ENCODE data around the gene LINC01488.

The LINC01488 gene

DNA sequence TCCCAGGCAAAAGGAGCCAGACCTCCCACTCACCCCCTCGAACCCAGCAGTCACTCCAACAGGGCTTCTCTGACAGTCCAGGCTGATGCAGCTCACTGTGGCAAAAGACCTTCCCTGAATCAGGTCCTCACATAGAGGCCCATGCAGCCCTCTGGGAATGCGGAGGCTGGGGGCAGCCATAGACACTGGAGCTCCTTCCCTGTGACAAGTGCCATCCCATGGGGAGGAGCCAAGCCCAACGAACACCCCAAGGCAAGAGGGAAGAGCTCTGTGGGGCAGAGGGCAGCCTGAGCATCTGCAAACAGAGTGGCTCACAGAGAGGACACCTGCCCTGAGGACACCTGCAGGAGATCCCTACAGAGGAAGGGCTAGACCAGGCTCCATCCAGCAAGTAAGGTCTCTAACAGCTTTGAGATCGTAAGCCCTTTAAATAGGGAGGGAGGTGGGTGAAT, at the start of gene LINC01488:
Gene LINC01488, plus strand, starts transcription at position 271 of the 452 bp plus-strand sequence.
- DNase-seq = no peak

- no peak for DNase-seq
Measured at GRCh38 chr11:69431893-69432738, 49.3 kb upstream of the LINC01488 start.

GRCh38 chr11:69433741-69434140, 47.7 kb upstream of the LINC01488 start:
- DNase-seq = no peak

GRCh38 chr11:69434471-69434931, 47.0 kb upstream of the LINC01488 start:
- no peak for DNase-seq

DNA sequence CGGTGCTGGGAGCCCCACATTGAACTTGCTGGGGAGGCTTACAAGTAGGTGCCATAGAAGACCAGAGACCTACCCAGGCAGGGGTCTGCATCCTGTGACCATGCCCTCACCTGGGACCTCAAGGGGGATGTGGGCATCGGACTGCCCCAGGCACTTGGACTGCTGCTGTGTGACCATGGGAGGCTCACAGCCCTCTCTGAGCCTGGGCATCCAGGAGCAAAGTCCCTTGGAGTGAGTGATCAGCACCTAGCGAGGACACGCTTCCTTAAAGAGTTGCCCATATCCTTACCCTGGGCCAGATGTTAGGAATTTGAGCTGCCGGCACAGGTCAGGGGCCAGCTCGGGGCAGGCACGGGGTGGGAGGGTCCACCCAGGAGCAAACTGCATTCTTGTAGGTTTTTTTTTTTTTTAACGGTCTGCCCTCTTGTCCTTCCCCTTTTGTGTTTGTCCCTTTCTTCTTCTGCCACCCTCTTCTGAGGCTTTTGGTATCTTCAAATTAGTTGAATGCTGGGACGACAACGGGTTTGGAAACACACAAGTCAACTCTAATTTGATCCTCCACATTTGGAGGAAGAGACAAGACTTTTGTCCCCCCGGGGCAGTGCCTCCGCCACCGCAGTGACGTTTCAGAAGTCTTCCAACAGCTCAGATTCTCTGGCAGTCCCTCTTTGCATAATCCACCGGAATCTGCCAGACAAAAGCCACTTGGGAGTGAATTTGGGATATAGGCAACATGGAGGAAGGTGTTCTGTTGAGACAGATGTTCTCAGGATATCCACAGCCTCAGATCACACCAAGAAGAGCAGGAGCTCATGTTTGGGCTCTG, 46.1 kb upstream of the LINC01488 start:
- DNase-seq = no peak

DNA sequence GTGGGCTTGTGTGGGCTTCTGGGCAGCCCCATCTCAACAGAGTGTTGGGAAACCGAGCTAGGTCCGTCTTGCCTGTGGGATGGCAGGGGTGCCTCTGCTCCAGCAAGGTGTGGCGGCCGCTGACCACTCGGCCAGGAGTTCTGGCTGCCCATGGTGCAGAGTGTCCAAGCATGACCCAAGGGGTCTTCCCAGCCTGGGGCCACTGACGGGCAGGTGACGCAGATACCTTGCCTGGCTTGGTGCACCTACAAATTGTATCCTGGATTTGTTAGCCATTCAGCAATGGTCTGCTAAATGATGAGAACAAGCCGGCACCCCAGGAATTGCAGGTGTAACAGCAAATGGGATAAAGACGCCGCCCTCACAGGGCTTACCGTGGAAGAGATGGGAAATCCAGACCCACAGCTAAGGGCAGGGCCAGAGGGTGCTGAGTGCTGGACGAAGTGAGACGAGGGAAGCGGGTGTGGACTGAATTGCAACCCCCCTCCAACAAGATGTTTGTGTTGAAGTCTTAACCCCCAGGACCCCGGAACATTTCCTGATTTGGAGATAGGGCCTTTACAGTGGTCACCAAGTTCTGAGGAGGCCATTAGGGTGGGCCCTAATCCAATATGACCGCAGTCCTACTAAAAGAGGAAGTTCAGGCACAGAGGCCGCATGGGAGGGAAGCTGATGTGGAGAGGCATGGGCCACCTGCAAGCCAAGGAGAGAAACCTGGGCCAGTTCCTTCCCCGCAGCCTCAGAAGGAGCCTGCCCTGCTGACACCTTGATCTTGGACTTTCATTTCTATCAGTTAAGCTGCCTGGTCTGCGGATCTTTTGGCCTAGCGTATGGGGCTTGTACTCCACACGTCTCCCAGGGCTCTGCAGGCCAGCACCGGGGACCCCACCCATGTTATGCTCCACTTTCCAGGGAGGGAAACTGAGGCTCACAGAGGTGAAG, 45.2 kb upstream of the LINC01488 start:
- DNase-seq = no peak

- DNase-seq = no peak
Measured at GRCh38 chr11:69437001-69437875, 44.2 kb upstream of the LINC01488 start.

GRCh38 chr11:69437876-69438205, 43.6 kb upstream of the LINC01488 start:
- DNase-seq = no peak

DNA sequence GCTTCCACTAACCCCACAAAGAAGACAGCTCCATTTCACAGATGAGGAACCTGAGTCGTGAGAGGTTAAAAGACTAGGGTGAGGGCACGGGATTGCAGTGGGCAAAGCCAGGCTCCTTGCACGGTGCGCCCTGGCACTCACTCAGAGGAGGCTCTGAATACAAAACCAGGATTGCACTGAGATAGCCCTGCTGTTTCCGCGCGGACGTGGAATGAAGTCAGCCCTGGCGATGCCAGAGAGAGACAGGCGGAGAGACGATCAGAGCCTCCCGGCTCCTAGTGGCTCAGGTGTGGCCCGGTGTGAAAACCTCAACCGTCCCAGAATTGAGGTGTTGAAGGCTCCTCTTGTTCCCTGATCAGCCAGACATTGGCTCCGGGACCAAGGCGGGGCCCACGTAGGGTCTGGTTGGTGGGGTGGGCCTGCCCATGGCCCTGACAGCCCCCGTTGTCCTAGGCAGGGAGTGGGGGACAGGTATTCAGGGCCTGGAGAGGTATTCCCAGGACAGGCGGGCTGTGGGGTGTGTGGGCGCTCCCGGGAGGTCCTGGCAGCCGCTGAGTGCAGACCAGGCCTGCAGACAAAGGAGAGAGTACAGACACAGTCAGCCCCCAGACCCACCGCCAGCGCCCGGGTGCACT, 43.1 kb upstream of the LINC01488 start:
- no peak for DNase-seq

GRCh38 chr11:69439127-69439526, 42.3 kb upstream of the LINC01488 start:
- no peak for DNase-seq

- no peak for DNase-seq
Measured at GRCh38 chr11:69439651-69440464, 41.6 kb upstream of the LINC01488 start.

- DNase-seq = no peak
Measured at GRCh38 chr11:69440876-69441275, 40.6 kb upstream of the LINC01488 start.

DNA sequence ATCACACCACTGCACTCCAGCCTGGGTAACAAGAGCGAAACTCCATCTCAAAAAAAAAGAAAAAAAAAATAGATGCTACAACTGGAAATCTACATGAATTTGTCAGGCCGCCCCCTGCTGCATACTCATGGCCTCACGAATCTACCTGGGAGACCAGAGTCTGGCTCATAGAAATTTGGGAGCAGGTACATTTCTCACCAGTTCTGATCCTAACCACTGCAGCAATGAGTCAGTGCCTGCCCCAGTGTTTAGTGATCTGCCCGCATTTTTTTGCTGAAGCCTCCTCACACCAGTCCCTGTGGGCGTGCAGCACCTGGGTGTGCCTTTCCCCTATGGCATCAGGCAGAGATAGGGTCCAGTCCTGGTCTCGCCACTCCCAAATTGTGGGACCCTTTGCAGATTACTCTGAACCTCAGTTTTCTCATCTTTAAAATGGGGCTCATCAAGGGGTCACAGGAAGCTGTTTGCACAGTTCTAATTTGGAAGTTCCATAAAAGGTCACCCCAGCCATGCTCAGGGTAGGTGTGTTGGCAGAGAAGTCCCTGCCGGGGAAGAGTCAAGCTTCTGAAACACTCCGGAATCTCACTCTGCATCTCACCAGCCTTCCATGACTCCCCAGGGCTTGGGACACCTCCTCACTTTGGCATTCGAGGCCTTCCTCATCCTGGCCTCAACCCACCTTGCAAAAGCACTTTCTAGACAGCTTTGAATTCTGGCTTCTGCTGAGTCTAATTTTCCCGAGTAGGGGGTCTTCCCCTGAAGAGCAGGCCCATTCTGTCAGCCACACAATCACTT, 39.3 kb upstream of the LINC01488 start:
- no peak for DNase-seq

DNA sequence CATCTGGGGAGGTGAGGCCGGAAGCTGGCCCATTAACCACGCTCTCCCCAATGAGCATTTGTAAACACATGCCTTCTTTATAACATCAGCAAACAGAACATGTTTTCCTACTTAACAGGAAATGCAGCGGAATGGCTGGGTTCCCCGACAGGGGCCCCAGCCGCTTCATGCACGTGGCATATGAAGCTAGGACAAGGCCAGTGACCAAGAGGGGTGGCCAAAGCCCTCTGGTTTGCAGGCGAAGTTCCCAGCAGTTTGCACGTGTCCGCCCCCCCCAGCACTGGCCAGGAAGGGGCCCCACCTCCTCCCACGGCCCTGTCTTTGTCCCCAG, 38.7 kb upstream of the LINC01488 start:
- DNase-seq = no peak

DNA sequence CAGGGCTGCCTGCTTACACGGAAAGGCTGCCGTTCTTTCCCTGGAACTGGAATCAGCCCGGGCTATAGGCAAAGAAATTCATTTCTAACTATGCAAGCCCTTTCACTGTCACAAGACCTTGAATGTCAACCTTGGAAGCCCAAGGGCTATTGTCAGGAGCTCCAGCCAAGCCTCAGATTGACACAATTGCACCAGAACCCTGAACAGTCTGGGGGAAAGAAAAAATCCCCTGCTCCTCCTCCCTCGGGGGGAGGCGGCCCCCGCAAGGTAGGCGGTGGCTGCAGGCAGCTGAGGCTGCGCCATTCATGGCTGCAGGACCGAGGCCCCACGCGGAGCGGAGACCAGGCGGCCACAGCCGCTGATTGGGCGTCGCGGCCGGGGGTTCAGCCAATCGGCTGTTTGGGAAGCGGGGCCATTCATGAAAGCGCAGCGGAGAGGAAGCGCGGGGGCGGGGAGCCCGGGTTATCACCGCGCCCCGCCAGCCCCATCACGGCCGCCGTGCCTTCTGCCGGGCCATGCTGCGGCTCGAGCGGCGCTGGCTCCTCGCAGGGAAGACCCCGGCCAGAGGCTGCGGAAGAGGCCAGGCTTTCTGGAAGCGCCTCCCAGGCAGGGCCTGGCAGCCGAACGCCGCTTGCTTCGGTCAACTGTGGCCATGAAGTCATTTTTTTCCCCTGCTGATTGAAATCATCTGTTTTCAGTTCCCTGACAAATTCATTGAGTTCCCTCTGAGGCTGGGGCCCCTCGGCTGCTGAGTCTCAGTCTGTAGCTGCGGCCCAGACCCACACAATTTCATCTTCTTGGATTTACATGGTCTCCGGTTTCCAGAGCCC, 38.1 kb upstream of the LINC01488 start:
- DNase-seq = peak; percentile 76

GRCh38 chr11:69443968-69444364, 37.5 kb upstream of the LINC01488 start:
- DNase-seq = no peak

- DNase-seq = no peak
Measured at GRCh38 chr11:69444381-69445130, 36.9 kb upstream of the LINC01488 start.

- DNase-seq = no peak
Measured at GRCh38 chr11:69445131-69445470, 36.4 kb upstream of the LINC01488 start.
